Mucosa of stomach (tissue), 1 donor: ENCODE measurements around the gene NPLOC4.

Experiments
- H3K27me3 ChIP-seq: one replicate; pipeline ENCODE4 v1.7.0; 2013; ENCODE audit warnings: mild to moderate bottlenecking, low read length; ENCODE audit not compliant: control insufficient read depth, insufficient read depth
- H3K36me3 ChIP-seq: one replicate; pipeline ENCODE4 v1.7.0; 2013; ENCODE audit warnings: low read length; ENCODE audit not compliant: control insufficient read depth, insufficient read depth
- H3K4me1 ChIP-seq: one replicate; pipeline ENCODE4 v1.7.0; 2013; ENCODE audit warnings: mild to moderate bottlenecking, low read length; ENCODE audit not compliant: control insufficient read depth, insufficient read depth
- H3K4me3 ChIP-seq: one replicate; pipeline ENCODE4 v1.7.0; 2013; ENCODE audit warnings: low read length
- H3K9ac ChIP-seq: one replicate; pipeline ENCODE4 v1.7.0; 2013; ENCODE audit warnings: mild to moderate bottlenecking, low read length, moderate library complexity
- H3K9me3 ChIP-seq: one replicate; pipeline ENCODE4 v1.7.0; 2013; ENCODE audit warnings: mild to moderate bottlenecking, low read length, moderate library complexity; ENCODE audit not compliant: control insufficient read depth
- donor health status: Pancreatic carcinoma.

The NPLOC4 gene

GRCh38 chr17:81578561-81579225 is 58.2 kb downstream of the NPLOC4 start:
- H3K36me3 ChIP-seq: no peaks in the 10 kb centered on the region
- no peaks in the 10 kb centered on the region for H3K9me3 ChIP-seq
- H3K4me1 ChIP-seq: peaks cover 25% of the 10 kb centered on the region
- no peaks in the 10 kb centered on the region for H3K27me3 ChIP-seq
- no peak overlapping the region for H3K9ac ChIP-seq
- no peak overlapping the region for H3K4me3 ChIP-seq

- Histone ChIP-seq H3K4me3 (no peak overlapping the region), H3K36me3 (no peaks in the 10 kb centered on the region)
Observed at GRCh38 chr17:81578038-81578441, 58.9 kb downstream of the NPLOC4 start.

GRCh38 chr17:81577278-81578000 is 59.5 kb downstream of the NPLOC4 start:
- peaks cover 25% of the 10 kb centered on the region for H3K4me1 ChIP-seq

More at GRCh38 chr17:81578038-81578441, 58.9 kb downstream of the NPLOC4 start:
- Histone ChIP-seq H3K27me3 (no peaks in the 10 kb centered on the region), H3K9me3 (no peaks in the 10 kb centered on the region), H3K9ac (no peak overlapping the region), H3K4me1 (peaks cover 25% of the 10 kb centered on the region)

DNA sequence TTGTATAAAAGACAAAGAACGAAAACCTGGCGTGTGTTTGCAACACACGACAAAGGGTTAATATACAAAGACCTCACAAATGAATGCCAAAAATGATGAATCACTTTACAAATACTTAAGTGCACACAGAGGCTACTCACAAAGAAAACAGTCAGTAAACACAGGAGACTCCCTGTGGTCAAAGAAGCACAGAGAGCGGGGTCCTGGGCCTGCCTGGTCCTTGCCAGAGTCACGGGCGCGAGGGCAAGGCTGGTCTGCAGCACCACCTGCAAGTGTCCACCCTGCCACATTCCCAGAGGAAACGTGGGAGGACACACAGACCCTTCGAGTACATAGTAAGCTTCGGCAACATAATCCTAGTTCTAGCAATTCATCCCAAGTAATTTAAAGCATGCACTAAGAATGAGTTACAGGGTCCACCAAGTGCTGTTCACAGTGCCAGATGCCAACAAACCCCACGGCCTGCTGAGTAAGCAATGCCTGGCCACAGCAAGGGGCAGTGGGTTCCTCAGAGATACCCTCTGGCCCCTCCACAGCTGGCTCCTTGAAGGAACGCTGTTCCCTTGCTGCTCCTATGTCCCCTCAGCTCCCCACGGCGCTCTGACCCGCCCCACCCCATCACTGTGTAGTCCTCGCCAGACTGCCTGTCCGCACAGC is 60.2 kb downstream of the NPLOC4 start:
- Histone ChIP-seq H3K27me3 (no peaks in the 10 kb centered on the region), H3K9ac (peak overlapping the region; percentile 39), H3K4me1 (peaks cover 25% of the 10 kb centered on the region), H3K36me3 (peaks cover under 1% of the 10 kb centered on the region), H3K9me3 (no peaks in the 10 kb centered on the region), H3K4me3 (no peak overlapping the region)

More at GRCh38 chr17:81577278-81578000, 59.5 kb downstream of the NPLOC4 start:
- H3K9ac ChIP-seq: peak overlapping the region; percentile 39
- H3K36me3 ChIP-seq: no peaks in the 10 kb centered on the region
- H3K9me3 ChIP-seq: no peaks in the 10 kb centered on the region
- no peaks in the 10 kb centered on the region for H3K27me3 ChIP-seq
- no peak overlapping the region for H3K4me3 ChIP-seq

- H3K9me3 ChIP-seq: no peaks in the 10 kb centered on the region
- H3K27me3 ChIP-seq: no peaks in the 10 kb centered on the region
Observed at GRCh38 chr17:81575836-81576235, 61.1 kb downstream of the NPLOC4 start.

DNA sequence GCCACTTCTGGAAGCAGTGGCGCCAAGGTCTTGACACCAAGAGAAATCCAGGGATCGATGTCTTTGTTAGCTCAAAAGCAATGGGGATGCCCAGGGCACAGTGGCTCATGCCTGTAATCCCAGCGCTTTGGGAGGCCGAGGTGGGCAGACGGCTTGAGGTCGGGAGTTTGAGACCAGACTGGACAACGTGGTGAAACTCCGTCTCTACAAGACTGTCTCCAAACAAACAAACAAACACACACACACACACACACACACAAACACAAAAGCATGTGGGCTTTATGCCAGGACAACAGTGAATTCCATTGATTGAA is 62.3 kb downstream of the NPLOC4 start:
- H3K36me3 ChIP-seq: peaks cover 16% of the 10 kb centered on the region
- peaks cover 25% of the 10 kb centered on the region for H3K4me1 ChIP-seq
- H3K27me3 ChIP-seq: no peaks in the 10 kb centered on the region
- no peak overlapping the region for H3K9ac ChIP-seq
- no peak overlapping the region for H3K4me3 ChIP-seq
- no peaks in the 10 kb centered on the region for H3K9me3 ChIP-seq

More at GRCh38 chr17:81575836-81576235, 61.1 kb downstream of the NPLOC4 start:
- Histone ChIP-seq H3K4me3 (no peak overlapping the region), H3K9ac (no peak overlapping the region), H3K36me3 (peaks cover 9% of the 10 kb centered on the region), H3K4me1 (peaks cover 25% of the 10 kb centered on the region)

DNA sequence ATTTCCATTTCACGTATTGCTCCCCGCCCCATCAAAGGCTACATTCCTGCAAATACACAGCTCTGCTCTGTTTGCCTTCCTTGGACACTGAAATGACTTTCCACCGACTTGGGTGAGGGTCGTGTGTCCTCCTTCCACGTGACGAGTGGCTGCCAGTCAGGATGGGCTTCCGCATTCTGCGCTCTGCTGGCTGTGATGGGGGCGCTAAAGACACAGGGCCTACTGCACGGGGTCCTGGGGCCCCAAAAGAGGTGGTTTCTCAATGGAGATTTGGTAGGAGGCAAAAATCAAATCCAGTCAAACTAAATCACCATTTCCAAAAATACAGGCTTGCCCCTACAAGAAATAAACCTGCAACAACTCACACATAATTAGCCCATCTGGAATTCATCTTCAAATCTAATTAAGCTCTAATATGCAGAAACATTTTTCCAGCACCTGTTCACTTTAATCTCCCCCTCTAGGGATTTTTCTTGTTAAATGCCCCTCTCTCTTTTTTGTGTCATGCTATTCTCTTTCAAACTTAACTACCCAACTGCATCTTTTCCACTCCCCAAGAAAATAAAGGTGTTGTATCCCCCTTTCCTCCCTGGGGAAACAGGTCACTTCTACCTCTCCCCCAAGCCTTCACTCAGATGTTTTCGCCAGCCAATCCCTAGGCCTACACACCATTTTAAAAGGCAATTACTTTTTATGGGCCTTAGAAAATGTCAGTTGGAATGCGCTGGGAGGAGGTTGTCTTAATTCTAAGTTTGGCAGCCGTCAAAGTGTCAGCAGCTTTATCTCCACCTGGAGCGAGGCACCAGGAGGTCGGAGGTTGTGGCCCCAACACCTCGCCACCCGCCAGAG is 62.9 kb downstream of the NPLOC4 start:
- H3K9ac ChIP-seq: no peak overlapping the region
- H3K36me3 ChIP-seq: peaks cover 22% of the 10 kb centered on the region
- no peaks in the 10 kb centered on the region for H3K9me3 ChIP-seq
- H3K27me3 ChIP-seq: no peaks in the 10 kb centered on the region
- no peak overlapping the region for H3K4me3 ChIP-seq
- H3K4me1 ChIP-seq: peaks cover 25% of the 10 kb centered on the region

GRCh38 chr17:81572563-81573168 is 64.2 kb downstream of the NPLOC4 start:
- peaks cover 27% of the 10 kb centered on the region for H3K36me3 ChIP-seq
- peaks cover 29% of the 10 kb centered on the region for H3K4me1 ChIP-seq

GRCh38 chr17:81570964-81571363 is 65.9 kb downstream of the NPLOC4 start:
- Histone ChIP-seq H3K4me1 (peaks cover 28% of the 10 kb centered on the region), H3K27me3 (no peaks in the 10 kb centered on the region), H3K4me3 (no peak overlapping the region), H3K36me3 (peaks cover 27% of the 10 kb centered on the region), H3K9ac (no peak overlapping the region), H3K9me3 (no peaks in the 10 kb centered on the region)

More at GRCh38 chr17:81572563-81573168, 64.2 kb downstream of the NPLOC4 start:
- no peak overlapping the region for H3K4me3 ChIP-seq
- no peak overlapping the region for H3K9ac ChIP-seq
- H3K27me3 ChIP-seq: no peaks in the 10 kb centered on the region
- H3K9me3 ChIP-seq: no peaks in the 10 kb centered on the region

GRCh38 chr17:81569986-81570514 is 66.9 kb downstream of the NPLOC4 start:
- peaks cover 30% of the 10 kb centered on the region for H3K36me3 ChIP-seq
- no peaks in the 10 kb centered on the region for H3K9me3 ChIP-seq
- no peak overlapping the region for H3K4me3 ChIP-seq
- H3K9ac ChIP-seq: no peak overlapping the region
- peaks cover 24% of the 10 kb centered on the region for H3K4me1 ChIP-seq
- no peaks in the 10 kb centered on the region for H3K27me3 ChIP-seq

DNA sequence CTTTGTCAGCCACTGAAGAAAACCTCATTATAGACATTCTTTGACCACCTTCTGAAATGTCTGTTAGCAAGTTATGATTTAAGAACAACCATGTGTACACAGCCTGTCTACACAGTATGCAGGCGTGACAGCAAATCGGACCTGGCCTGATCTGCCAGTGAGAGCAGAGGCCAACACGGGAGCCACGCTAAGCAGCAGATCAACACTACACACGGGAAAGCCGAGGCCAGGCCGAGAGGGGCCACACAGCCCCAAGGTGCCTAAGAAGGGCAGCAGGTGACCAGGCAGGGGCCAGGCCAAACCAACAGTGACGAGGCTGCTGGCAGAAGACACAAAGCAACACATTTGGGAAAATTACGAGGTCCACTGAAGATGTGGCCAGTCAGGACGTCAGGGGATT is 68.5 kb downstream of the NPLOC4 start:
- peaks cover 33% of the 10 kb centered on the region for H3K36me3 ChIP-seq
- H3K4me3 ChIP-seq: no peak overlapping the region
- no peak overlapping the region for H3K9ac ChIP-seq
- no peaks in the 10 kb centered on the region for H3K27me3 ChIP-seq
- peaks cover 24% of the 10 kb centered on the region for H3K4me1 ChIP-seq
- no peaks in the 10 kb centered on the region for H3K9me3 ChIP-seq
